Measurements from ENCODE around the gene NPIPB8.
"Not testable (repeated sequence)": the region's sequence is repeated elsewhere in the genome, so short reads cannot be mapped to it uniquely, and the experiment has no call there.

The NPIPB8 gene

DNA sequence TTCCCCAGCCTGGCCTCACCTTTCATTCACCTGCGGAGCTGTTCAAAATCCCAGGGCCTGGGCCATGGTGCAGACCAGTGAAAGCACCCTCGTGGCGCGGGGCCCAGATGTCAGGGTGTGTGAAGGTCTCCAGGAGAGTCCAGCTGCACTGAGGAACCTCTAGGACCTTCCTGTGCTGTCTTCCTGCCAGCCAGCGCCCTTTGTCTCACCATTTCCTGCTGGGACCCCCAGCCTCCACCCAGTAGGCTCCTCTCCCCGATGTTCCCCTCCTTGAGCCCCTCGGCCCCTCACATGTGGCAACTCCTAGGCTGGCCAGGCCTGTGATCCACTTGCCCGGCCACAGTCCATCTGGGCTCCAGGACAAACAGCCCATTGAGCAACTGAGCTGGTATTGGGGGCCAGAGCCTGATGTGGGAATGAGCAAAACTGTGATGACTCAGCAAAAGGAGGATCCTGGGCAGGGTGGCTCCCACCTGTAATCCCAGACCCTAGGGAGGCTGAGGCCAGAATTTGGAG, 41.7 kb upstream of the NPIPB8 start:
- in situ Hi-C loops (cut with MboI; ENCODE audit: low pct_unique_long_range_greater_than_20kb, low sequenced_read_pairs, unreplicated experiment): no loop called here
- DNase-seq (ENCODE audit: low spot score): no peak
- no peak for TF ChIP-seq CTCF (IDR thresholded peaks at IDR 0.05; ENCODE audit: extremely low read depth, insufficient read depth, missing control alignments)

DNA sequence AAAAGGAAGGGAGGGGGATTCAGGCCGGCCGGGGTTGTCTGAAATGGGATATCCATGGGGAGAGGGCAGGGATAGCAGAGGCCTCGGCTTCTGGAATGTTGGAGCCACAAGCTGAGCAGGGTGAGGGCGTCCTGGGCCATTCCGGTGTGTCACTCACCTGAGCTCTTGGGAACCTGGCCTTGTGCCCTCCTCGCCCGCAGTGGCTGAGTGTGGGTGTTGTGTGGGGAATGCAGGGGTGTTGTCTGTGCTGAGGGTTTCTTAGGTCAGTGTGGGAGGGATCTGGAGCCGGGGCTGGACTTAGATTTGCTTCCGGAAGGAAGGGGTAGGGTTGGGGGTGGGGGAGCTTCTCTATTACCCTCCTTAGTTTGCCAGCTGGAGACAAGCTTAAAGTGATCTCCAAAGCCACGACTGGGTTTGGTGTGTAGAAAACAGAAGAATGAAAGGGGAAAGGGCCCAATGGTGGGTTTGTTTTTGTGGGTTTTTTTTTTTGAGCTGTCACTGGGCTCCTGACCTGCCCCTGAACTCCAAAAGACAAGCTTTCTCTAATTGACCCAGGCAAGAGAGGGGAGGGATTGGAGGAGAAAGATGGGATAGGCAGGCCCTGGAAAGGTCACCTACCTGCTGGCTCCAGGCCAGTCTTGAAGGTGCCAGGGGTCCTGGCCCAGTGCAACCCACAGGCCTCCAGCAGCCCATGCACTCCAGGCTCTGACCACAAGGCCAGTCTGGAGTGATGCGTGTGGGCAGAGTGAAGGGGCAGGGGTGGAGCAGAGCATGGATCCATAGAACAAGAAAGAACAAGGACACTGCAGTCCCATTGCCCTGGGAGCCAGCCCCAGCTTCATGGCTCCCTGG, 40.8 kb upstream of the NPIPB8 start, which contains the start of gene SULT1A2:
TSS of gene SULT1A2 (minus strand) at position 211 of the 852 bp plus-strand sequence. CDS start 1,120 bp downstream, outside the sequence.
- no peak for DNase-seq (ENCODE audit: low spot score)
- in situ Hi-C loops (cut with MboI; ENCODE audit: low pct_unique_long_range_greater_than_20kb, low sequenced_read_pairs, unreplicated experiment): no loop called here
- TF ChIP-seq CTCF (IDR thresholded peaks at IDR 0.05; ENCODE audit: extremely low read depth, insufficient read depth, missing control alignments): no peak

- no peak for DNase-seq (ENCODE audit: low spot score)
- TF ChIP-seq CTCF (IDR thresholded peaks at IDR 0.05; ENCODE audit: extremely low read depth, insufficient read depth, missing control alignments): no peak
- in situ Hi-C loops (cut with MboI; ENCODE audit: low pct_unique_long_range_greater_than_20kb, low sequenced_read_pairs, unreplicated experiment): no loop called here
These were observed 40.1 kb upstream of the NPIPB8 start for GRCh38 chr16:28597692-28598261.

DNA sequence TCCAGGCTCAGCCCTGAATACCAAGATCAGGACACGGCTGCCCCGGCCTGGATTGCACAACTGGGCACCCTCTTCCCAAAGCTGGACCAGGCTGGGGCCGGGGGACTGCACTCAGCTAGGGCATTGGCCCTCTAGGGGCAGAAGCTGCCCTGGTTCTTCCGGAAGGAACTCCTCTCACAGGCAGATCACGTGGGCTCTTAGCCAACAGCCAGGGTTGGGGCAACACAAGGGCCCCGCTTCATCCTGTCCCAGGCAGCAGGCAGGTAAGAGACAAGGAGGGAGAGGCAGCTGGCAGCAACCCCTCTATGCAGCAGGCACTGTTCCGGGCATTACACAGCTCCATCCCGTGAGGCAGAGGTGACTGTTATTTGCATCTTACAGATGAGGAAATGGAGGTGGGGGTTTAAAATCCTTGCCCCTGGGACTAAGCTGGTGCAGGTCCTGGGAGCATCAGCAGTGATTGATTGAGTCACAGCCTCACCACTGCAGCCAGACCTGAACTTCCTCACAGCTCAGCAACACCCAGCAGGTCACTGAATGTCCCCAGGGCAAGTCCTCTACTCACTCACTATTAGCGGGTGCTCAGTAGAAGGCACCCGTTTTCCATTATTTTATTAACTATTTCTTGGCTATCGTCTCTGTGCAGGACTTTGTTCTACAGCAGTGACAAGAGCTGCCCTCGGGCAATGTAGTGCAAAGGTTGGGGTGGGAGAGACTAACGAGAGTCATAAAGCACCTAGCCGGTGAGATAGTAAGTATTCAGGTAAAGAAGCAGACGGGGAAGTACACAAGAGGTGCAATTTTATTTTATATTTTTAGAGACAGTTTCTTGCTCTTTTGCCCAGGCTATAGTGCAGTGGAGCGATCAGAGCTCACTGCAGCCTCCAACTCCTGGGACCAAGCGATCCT, 38.2 kb upstream of the NPIPB8 start:
- DNase-seq (ENCODE audit: low spot score); in situ Hi-C loops (cut with MboI; ENCODE audit: low pct_unique_long_range_greater_than_20kb, low sequenced_read_pairs, unreplicated experiment): not testable (repeated sequence)

GRCh38 chr16:28600965-28601364, 36.9 kb upstream of the NPIPB8 start:
- in situ Hi-C loops (cut with MboI; ENCODE audit: low pct_unique_long_range_greater_than_20kb, low sequenced_read_pairs, unreplicated experiment); DNase-seq (ENCODE audit: low spot score): not testable (repeated sequence)

- in situ Hi-C loops (cut with MboI; ENCODE audit: low pct_unique_long_range_greater_than_20kb, low sequenced_read_pairs, unreplicated experiment): not testable (repeated sequence)
These were observed 36.3 kb upstream of the NPIPB8 start for GRCh38 chr16:28601589-28601988.

DNA sequence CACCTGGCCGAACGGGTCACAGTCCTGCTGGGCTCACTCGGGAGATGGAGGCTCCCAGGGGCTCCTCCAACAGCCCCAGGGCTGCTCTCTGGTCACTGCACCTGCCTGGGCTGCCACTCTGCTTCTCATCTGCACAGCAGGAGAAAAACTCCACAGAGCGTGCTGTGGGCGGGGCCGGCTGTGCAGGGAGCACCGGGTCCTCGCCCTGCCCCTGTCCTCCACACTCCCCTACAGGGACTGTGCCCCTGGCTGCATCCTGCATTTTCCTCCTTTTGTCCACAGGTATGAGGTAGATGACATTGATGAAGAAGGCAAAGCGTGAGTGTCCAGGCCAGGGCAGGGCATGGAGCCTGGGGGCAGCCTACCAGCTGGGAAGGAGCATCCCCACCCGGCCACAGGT, 35.8 kb upstream of the NPIPB8 start:
- in situ Hi-C loops (cut with MboI; ENCODE audit: low pct_unique_long_range_greater_than_20kb, low sequenced_read_pairs, unreplicated experiment); DNase-seq (ENCODE audit: low spot score): not testable (repeated sequence)

More at GRCh38 chr16:28601589-28601988, 36.3 kb upstream of the NPIPB8 start:
- not testable (repeated sequence) for DNase-seq (ENCODE audit: low spot score)

DNA sequence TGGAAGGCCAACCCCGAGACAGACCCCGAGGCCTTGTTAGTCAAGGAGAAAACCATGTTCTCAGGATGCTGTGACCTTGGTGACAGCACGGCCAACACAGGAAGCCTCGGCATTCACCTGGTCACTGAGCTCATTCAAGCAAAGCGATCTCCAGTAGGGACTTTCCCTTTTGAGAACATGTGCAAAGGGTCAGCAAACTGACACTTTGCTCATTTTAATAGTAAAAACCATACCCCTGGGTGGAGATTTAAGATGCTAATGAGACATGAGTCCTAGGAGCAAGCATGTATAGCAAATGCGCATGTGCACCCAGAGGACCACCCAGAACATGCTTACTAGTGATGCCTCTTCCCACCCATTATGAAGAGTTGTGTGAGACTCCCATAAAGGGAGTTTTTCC, 35.3 kb upstream of the NPIPB8 start:
- in situ Hi-C loops (cut with MboI; ENCODE audit: low pct_unique_long_range_greater_than_20kb, low sequenced_read_pairs, unreplicated experiment): no loop called here
- peak; percentile 56 for DNase-seq (ENCODE audit: low spot score)
- TF ChIP-seq CTCF (IDR thresholded peaks at IDR 0.05; ENCODE audit: extremely low read depth, insufficient read depth, missing control alignments): no peak

Data from GM13977 (cell line).